Memory B cell (primary cell): ENCODE measurements around the gene SERINC2.
A peak's percentile ranks its signal among the peaks of the same experiment; 100 is the strongest.

Experiments
- ATAC-seq: fragments of 150-1000 bp; cut with Tn5 transposase; 2 replicates; pipeline ENCODE4 v1.10.0; 2021; ENCODE audit warnings: low read depth, mild to moderate bottlenecking, moderate library complexity
- DNase-seq, 2 donors: peaks; one replicate each; pipeline ENCODE4 v3.0.0; 2022; ENCODE audit warnings: low spot score in 2 of 2
- H3K27ac Mint-ChIP-seq: one replicate; pipeline ENCODE4 v1.8.0; 2022; ENCODE audit warnings: mild to moderate bottlenecking, moderate library complexity, mixed read lengths
- H3K27me3 Mint-ChIP-seq: one replicate; pipeline ENCODE4 v1.8.0; 2022; ENCODE audit warnings: mixed read lengths
- H3K36me3 Mint-ChIP-seq: one replicate; pipeline ENCODE4 v1.8.0; 2022; ENCODE audit warnings: mild to moderate bottlenecking, mixed read lengths
- H3K4me1 Mint-ChIP-seq: one replicate; pipeline ENCODE4 v1.8.0; 2022; ENCODE audit warnings: mixed read lengths
- H3K4me3 Mint-ChIP-seq: one replicate; pipeline ENCODE4 v1.8.0; 2022; ENCODE audit warnings: mild to moderate bottlenecking, moderate library complexity, mixed read lengths
- H3K9me3 Mint-ChIP-seq: one replicate; pipeline ENCODE4 v1.8.0; 2022; ENCODE audit warnings: mixed read lengths

Gene SERINC2

DNA sequence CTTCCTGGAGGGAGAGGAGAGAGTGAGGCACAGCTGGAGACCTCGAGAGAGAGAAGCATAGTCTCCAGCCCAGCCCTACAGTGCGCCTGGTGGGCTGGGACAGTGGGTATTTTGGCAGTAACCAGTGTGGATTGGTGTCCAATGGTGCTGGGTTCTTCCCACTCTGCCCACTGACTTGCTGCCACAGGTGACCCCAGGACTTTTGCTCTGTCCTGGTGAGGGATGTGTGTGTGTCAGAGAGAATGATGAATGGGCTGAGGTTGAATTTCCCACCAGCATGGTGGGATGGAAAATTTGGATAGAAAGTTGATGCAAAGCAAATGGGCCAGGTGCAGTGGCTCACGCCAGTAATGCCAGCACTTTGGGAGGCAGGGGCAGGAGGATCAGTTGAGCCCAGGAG, 26.3 kb downstream of the SERINC2 start:
- H3K27me3 Mint-ChIP-seq: peaks cover 12% of the 10 kb centered on the region
- peaks cover 4% of the 10 kb centered on the region for H3K4me1 Mint-ChIP-seq
- DNase-seq (no peak), ATAC-seq (no peak)
- no peaks in the 10 kb centered on the region for H3K9me3 Mint-ChIP-seq
- no peak overlapping the region for H3K27ac Mint-ChIP-seq
- H3K36me3 Mint-ChIP-seq: no peaks in the 10 kb centered on the region
- no peak overlapping the region for H3K4me3 Mint-ChIP-seq

DNA sequence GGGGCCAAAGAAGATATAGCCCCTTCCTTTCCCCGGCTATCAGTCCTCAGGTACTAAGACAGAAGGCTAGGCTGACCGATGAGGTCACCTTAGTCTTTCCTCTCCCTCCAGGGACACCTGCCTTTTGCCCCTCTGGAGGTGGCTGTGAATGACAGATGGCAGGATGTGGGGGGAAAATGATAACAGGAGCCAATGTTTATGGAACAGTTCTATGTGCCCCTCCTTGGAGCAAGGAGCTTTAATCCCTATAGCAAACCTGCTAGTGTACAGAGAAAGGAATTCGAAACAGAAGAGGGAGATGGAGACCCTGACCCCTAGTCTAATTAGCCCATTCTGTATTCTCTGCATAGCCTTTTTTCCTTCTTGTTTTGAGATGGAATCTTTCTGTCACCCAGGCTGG, 28.1 kb downstream of the SERINC2 start:
- Mint-ChIP-seq H3K27me3 (peaks cover 8% of the 10 kb centered on the region), H3K9me3 (peaks cover 2% of the 10 kb centered on the region), H3K27ac (no peak overlapping the region), H3K4me3 (no peak overlapping the region), H3K4me1 (no peaks in the 10 kb centered on the region), H3K36me3 (no peaks in the 10 kb centered on the region)
- DNase-seq (no peak), ATAC-seq (no peak)

DNA sequence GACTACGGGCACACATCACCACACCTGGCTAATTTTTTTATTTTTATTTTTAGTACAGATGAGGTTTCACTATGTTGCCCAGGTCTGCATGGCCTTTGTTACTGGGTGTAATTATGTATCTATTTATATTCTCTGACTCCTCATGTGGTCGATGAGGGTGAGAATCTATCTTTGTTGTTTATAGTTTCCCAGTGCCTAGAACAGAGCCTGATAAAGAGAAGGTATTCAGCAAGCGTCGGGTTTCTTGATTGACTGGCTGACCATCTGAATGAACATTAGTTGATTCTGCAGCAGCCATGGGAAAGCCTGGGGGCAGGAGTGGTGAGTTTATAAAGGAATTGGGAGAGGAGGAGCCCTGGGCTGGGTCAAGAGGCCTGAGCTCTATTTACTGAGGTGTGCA, 28.5 kb downstream of the SERINC2 start:
- Mint-ChIP-seq H3K27me3 (peaks cover 8% of the 10 kb centered on the region), H3K36me3 (no peaks in the 10 kb centered on the region), H3K9me3 (peaks cover 2% of the 10 kb centered on the region), H3K27ac (no peak overlapping the region), H3K4me1 (no peaks in the 10 kb centered on the region), H3K4me3 (no peak overlapping the region)
- DNase-seq (no peak), ATAC-seq (no peak)

- DNase-seq: no peak
- Mint-ChIP-seq H3K36me3 (no peaks in the 10 kb centered on the region), H3K27ac (no peak overlapping the region), H3K4me3 (no peak overlapping the region), H3K27me3 (peaks cover 8% of the 10 kb centered on the region), H3K4me1 (no peaks in the 10 kb centered on the region), H3K9me3 (peaks cover 2% of the 10 kb centered on the region)
- no peak for ATAC-seq
Measured at GRCh38 chr1:31441970-31442647, 29.1 kb downstream of the SERINC2 start.

GRCh38 chr1:31442648-31442994, 29.6 kb downstream of the SERINC2 start:
- H3K27ac Mint-ChIP-seq: no peak overlapping the region
- ATAC-seq (no peak), DNase-seq (no peak)
- H3K36me3 Mint-ChIP-seq: no peaks in the 10 kb centered on the region
- peaks cover 2% of the 10 kb centered on the region for H3K9me3 Mint-ChIP-seq
- H3K4me3 Mint-ChIP-seq: no peak overlapping the region
- H3K4me1 Mint-ChIP-seq: no peaks in the 10 kb centered on the region
- H3K27me3 Mint-ChIP-seq: peaks cover 6% of the 10 kb centered on the region

DNA sequence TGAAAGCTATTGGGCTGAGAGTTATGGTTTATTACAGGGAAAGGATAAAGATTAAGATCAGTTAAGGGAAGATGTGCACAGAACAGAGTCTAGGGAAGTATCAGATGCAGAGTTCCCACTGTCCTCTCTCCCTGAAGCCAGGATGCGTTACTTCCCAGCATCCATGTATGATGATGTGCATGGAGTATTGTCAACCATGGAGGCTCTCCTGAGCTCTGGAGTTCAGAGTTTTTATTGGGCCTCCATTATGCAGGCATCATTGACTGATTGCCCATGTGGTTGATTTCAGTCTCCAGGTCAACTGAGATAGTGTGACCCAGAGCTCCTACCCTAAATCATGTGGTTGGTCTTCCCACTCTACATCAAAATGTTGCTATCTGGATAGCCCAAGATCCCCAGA, 30.7 kb downstream of the SERINC2 start:
- Mint-ChIP-seq H3K27me3 (peaks cover 10% of the 10 kb centered on the region), H3K4me1 (no peaks in the 10 kb centered on the region), H3K27ac (no peak overlapping the region), H3K36me3 (no peaks in the 10 kb centered on the region), H3K9me3 (peaks cover 3% of the 10 kb centered on the region), H3K4me3 (no peak overlapping the region)
- ATAC-seq: no peak
- no peak for DNase-seq

DNA sequence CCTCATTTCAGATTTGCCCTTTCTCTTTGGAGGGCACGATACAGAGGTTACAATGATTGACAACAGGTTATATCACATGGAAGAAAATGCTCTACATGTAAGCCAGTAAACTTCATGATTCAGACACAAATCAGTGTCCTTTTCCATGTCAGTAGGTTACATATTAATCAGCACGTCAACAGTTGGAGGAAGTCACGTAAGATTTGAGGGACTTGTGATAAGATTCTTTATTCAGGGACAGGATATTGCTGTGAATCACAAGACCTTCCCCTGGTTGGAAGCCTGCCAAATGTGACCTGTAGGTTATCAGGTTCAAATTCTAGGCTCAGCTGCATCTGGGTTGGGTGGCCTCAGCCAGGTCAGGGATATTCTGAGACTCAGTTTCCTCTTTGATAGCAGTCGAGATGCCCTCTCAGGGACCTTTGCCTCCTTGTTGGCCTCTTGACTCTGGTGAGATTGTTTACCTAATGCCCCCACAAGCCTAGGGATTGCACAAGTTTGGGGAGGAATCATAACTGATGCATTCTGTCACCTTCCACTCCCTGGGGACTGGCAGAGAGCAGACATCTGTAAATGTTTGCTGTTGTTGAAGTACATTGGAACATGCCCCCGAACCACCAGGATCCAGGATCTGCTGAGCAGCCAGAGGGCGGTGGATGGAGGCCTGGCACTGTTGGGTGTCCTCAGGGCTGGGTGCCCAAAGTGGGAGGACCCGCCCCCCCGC, 31.9 kb downstream of the SERINC2 start:
- ATAC-seq: no peak
- DNase-seq: no peak

DNA sequence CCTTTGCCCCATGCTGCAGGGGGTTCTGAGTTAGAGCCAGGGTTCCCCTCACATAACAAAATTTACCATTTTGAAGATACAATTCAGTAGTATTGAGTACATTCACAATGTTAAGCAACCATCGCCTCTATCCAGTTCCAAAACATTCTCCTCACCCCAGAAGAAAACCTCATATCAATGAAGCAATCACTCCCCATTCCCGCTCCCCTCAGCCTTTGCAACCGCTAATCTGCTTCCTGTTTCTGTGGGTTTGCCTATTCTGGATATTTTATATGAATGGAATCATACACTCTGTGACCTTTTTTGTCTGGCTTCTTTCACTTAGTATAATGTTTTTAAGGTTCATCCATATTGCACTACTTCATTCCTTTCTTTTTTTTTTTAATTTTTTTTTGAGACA, 32.9 kb downstream of the SERINC2 start:
- H3K36me3 Mint-ChIP-seq: no peaks in the 10 kb centered on the region
- H3K9me3 Mint-ChIP-seq: peaks cover 6% of the 10 kb centered on the region
- no peaks in the 10 kb centered on the region for H3K4me1 Mint-ChIP-seq
- H3K27me3 Mint-ChIP-seq: peaks cover 11% of the 10 kb centered on the region
- H3K27ac Mint-ChIP-seq: no peak overlapping the region
- H3K4me3 Mint-ChIP-seq: no peak overlapping the region
- DNase-seq: no peak
- ATAC-seq: no peak

More for the DNA sequence above, 31.9 kb downstream of the SERINC2 start:
- no peak overlapping the region for H3K4me3 Mint-ChIP-seq
- no peaks in the 10 kb centered on the region for H3K36me3 Mint-ChIP-seq
- peaks cover 3% of the 10 kb centered on the region for H3K9me3 Mint-ChIP-seq
- no peaks in the 10 kb centered on the region for H3K4me1 Mint-ChIP-seq
- peaks cover 8% of the 10 kb centered on the region for H3K27me3 Mint-ChIP-seq
- H3K27ac Mint-ChIP-seq: peak overlapping the region; percentile 61

GRCh38 chr1:31447210-31447609, 34.2 kb downstream of the SERINC2 start:
- ATAC-seq (no peak), DNase-seq (no peak)
- H3K9me3 Mint-ChIP-seq: peaks cover 11% of the 10 kb centered on the region
- peaks cover 11% of the 10 kb centered on the region for H3K27me3 Mint-ChIP-seq
- H3K4me1 Mint-ChIP-seq: no peaks in the 10 kb centered on the region
- no peak overlapping the region for H3K4me3 Mint-ChIP-seq
- H3K36me3 Mint-ChIP-seq: no peaks in the 10 kb centered on the region
- no peak overlapping the region for H3K27ac Mint-ChIP-seq

DNA sequence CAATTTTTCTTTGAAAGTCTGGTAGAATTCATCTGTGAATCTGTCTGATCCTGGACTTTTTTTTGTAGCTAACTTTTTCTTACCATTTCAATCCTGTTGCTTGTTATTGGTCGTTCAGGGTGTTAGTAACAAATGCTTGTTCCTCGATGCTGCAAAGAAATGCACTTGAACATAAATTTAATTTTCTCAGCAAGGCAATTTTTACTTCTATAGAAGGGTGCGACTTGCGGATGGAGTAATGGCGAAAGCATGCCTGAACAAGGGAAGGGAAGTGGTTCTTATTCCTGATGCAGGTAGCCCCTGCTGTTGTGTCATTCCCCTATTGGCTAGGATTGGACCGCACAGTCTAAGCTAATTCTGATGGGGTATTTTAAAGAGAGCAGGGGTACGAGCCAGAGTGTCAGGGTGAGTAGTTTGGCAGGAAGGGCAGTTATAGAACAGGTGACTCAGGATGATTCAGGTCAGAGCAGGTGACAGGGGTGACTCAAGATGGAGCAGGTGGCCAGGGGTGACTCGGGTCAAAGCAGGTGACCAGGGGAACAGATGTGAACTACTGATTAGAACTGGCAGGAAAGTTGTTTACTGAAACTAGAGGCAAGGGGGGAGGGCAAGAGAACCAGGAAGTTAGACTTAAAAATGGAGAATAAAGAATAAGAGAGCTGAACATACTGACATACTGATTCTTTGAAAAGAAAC, 40.5 kb downstream of the SERINC2 start:
- Mint-ChIP-seq H3K4me1 (no peaks in the 10 kb centered on the region), H3K27me3 (peaks cover 21% of the 10 kb centered on the region), H3K9me3 (peaks cover 33% of the 10 kb centered on the region), H3K4me3 (no peak overlapping the region), H3K36me3 (peaks cover 4% of the 10 kb centered on the region), H3K27ac (no peak overlapping the region)
- no peak for DNase-seq
- no peak for ATAC-seq

DNA sequence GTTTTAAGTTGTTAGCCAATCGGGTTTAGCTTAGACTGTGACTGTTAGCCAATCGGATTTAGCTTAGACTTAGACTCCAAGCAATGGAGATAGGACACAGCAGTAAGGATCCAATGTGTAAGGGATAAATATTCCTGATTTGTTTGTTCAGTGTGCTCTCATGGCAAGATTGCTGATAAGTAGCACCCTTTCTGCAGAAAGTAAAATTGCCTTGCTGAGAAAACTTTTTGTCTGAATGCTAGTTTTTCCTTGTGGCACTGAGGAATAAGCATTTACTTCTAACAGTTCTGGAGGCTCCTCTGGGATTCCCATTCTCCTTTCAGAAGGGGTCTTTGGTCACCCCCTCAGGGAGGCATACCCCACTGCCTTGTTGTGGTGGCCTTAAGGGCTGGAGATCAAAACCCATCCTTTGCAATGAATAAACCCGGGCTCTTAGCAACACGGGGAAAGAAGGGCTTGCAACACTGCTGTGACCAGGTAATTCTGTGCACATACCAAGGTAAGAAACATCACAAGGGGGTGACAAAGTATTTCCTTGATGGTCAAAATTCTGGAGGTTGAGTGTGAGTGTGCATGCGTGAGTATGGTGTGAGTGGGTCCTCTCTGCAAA, 45.4 kb downstream of the SERINC2 start:
- ATAC-seq (no peak), DNase-seq (no peak)
- Mint-ChIP-seq H3K27me3 (peaks cover 22% of the 10 kb centered on the region), H3K27ac (no peak overlapping the region), H3K4me1 (no peaks in the 10 kb centered on the region), H3K9me3 (peaks cover 24% of the 10 kb centered on the region), H3K36me3 (peaks cover 7% of the 10 kb centered on the region), H3K4me3 (no peak overlapping the region)

DNA sequence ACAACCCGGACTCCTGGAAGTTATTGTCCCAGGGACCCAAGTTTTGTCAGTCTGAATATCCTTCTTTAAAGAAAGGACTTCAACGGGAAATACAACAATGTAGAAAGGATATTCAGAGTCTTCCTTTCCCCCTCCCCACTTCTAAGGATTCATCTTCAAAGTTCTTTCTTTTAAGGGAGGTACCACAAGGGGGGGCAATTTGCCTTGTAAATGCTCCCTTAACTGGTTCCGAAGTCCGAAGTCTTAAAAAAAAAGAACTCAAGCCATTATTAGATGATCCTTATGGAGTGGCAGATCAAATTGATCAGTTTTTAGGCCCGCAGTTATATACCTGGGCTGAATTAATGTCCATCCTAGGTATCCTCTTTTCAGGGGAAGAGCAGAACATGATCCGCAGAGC, 47.0 kb downstream of the SERINC2 start:
- Mint-ChIP-seq H3K4me3 (no peak overlapping the region), H3K4me1 (no peaks in the 10 kb centered on the region), H3K27ac (no peak overlapping the region), H3K36me3 (peaks cover 5% of the 10 kb centered on the region), H3K27me3 (peaks cover 20% of the 10 kb centered on the region), H3K9me3 (peaks cover 20% of the 10 kb centered on the region)
- no peak for DNase-seq
- ATAC-seq: no peak

DNA sequence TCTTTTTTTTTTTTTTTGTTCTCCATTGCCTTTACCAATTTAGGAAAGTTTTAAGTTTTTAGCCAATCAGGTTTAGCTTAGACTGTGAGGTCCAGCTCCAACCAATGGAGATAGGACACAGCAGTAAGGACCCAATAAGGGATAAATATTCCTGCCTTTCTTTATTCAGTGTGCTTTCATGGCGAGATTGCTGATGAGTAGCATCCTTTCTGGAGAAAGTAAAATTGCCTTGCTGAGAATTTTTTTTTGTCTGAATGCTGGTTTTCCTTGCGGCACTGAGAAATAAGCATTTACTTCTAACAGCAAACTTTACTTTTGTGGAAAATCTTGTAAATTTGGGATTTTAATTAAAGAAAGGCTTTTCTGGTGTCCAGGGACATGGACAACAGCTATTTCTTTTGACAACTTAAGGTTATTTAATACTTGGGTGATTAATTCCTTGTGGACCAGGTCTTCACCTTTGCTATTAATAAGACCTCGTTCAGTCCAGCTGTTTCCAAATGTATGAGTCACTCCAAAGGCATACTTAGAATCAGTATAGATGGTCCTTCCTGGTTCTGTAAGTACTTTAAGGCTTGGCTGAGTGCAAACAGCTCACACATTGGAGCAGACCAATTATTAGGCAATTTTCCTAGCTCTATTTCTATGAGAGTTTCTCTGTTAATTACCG, 54.1 kb downstream of the SERINC2 start:
- Mint-ChIP-seq H3K27ac (no peak overlapping the region), H3K36me3 (peaks cover 6% of the 10 kb centered on the region), H3K4me3 (no peak overlapping the region), H3K4me1 (peaks cover 4% of the 10 kb centered on the region), H3K27me3 (peaks cover 10% of the 10 kb centered on the region), H3K9me3 (peaks cover 10% of the 10 kb centered on the region)
- ATAC-seq: no peak
- DNase-seq: no peak
